ENCODE results near the gene SCD. TPM values are rescaled to one million over a fixed set of nuclear protein-coding genes. Genes with fewer than 3 reads are reported as not detected.

SCD gene
- total RNA-seq, 1 donor from 2014 or later, result 159 TPM

DNA sequence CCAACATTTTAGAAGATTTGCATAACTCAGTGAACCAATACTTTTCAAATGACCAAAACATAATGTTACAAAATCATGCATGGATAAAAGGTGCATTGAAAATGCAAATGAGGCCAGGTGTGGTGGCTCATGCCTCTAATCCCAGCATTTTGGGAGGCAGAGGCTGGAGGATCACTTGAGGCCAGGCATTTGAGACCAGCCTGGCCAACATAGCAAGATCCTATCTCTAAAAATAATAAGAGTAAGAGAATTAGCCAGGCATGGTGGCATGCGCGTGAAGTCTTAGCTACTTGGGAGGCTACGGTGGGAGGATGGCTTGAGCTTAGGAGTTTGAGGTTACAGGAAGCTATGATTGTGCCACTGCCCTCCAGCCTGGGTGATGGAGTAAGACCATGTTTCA lies 33.4 kb downstream of the SCD start:
- H3K27me3 Mint-ChIP-seq (ENCODE audit: low read depth), result no peaks in the 10 kb centered on the region
- H3K36me3 Mint-ChIP-seq, result peaks cover 32% of the 10 kb centered on the region
- no peak for DNase-seq (ENCODE audit: low spot score in 2 of 2, unreplicated experiment in 2 of 2)
- H3K4me3 Mint-ChIP-seq, result no peak overlapping the region
- TF ChIP-seq, protein P1, sequence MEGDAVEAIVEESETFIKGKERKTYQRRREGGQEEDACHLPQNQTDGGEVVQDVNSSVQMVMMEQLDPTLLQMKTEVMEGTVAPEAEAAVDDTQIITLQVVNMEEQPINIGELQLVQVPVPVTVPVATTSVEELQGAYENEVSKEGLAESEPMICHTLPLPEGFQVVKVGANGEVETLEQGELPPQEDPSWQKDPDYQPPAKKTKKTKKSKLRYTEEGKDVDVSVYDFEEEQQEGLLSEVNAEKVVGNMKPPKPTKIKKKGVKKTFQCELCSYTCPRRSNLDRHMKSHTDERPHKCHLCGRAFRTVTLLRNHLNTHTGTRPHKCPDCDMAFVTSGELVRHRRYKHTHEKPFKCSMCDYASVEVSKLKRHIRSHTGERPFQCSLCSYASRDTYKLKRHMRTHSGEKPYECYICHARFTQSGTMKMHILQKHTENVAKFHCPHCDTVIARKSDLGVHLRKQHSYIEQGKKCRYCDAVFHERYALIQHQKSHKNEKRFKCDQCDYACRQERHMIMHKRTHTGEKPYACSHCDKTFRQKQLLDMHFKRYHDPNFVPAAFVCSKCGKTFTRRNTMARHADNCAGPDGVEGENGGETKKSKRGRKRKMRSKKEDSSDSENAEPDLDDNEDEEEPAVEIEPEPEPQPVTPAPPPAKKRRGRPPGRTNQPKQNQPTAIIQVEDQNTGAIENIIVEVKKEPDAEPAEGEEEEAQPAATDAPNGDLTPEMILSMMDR (IDR thresholded peaks at IDR 0.05; ENCODE audit: unreplicated experiment), result no peak
- no peaks in the 10 kb centered on the region for H3K9me3 Mint-ChIP-seq
- peaks cover 8% of the 10 kb centered on the region for H3K4me1 Mint-ChIP-seq
- no peak overlapping the region for H3K27ac Mint-ChIP-seq

DNA sequence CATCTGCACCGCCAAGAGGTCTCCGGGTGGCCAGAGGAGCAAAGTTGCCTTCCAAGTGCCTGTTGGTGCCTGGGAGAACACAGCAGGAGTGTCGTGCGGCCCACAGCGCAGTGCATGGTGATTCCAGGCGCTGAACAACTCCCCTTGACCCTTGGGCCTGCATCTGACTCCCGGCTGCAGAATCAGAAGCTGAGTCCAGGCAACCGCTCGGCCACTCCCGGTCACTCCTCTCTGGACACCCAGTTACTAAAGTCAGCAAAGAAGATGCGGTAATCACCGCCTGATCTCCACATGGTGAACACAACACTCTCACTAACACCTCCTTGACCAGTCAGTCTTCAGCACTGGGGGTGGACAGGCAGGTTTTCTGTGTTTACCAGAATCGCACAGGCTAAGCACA lies 35.5 kb downstream of the SCD start:
- Mint-ChIP-seq H3K9me3 (peaks cover 2% of the 10 kb centered on the region), H3K27ac (no peak overlapping the region), H3K36me3 (peaks cover 43% of the 10 kb centered on the region), H3K4me3 (no peak overlapping the region), H3K4me1 (peaks cover 2% of the 10 kb centered on the region), H3K27me3 (ENCODE audit: low read depth) (no peaks in the 10 kb centered on the region)
- no peak for DNase-seq (ENCODE audit: low spot score in 2 of 2, unreplicated experiment in 2 of 2)
- TF ChIP-seq, protein P1 (IDR thresholded peaks at IDR 0.05; ENCODE audit: unreplicated experiment), result no peak

DNA sequence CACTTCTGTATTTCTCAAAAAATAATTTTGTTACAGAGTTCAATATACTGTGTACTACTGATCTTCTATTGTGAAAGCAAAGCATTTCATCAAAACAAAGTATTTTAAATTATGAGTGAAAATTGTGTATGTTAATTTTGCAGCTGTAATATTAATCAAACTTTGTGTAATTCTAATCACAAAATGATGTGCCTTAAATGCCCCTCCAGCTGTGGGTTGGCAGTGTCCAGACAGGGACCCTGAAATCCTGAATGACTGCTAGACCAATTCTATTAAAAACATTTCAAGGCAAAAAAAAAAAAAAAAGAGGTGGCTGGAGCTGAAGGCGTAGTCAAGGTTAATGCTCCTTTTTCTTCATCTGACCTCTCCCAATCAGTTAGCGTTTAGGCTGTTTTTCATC lies 36.2 kb downstream of the SCD start:
- Mint-ChIP-seq H3K27ac (no peak overlapping the region), H3K4me1 (peaks cover 2% of the 10 kb centered on the region), H3K4me3 (no peak overlapping the region), H3K9me3 (peaks cover 9% of the 10 kb centered on the region), H3K27me3 (ENCODE audit: low read depth) (no peaks in the 10 kb centered on the region), H3K36me3 (peaks cover 50% of the 10 kb centered on the region)
- DNase-seq (ENCODE audit: low spot score in 2 of 2, unreplicated experiment in 2 of 2), result no peak
- TF ChIP-seq, protein P1 (IDR thresholded peaks at IDR 0.05; ENCODE audit: unreplicated experiment), result no peak

DNA sequence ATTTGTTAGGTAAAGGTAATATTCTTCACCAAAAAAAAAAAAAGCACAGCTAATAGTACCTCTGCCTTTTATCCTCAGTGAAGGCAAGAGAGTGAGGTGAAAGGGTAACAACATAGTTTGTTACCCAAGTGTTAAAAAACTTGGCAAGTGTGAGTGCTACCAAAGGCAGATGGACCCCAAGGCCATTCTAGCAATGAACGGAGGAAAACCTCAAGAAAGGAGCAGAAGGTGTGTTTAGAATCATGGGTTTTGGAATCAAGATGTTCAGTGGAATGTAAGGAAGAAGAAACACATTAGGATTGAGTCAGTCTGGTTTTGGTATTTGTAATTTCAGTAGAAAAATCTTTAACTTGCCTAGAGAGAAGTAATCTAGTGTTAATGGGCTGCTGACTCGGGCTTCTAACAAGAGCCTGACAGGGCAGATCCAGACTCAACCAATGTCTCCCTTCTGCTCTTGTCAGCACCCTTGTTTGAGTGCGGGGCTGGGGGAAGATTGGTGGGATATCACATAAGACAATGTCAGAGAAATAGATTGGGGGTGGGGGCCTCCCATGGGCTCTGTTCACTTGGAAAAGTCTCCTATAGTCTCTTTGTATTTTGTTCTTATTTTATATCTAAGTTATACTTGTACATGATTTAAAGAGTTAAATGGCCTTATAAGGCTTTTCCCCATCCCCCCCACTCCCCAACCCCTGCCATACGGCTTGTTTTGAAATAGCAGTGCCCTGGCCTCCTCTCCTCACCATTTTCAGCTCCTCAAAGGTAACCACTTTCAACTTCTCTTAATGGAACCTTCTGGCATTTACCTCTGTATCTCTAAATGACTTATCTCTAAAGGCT lies 44.4 kb downstream of the SCD start:
- no peaks in the 10 kb centered on the region for H3K4me1 Mint-ChIP-seq
- H3K4me3 Mint-ChIP-seq, result no peak overlapping the region
- peaks cover 24% of the 10 kb centered on the region for H3K36me3 Mint-ChIP-seq
- TF ChIP-seq, protein P1 (IDR thresholded peaks at IDR 0.05; ENCODE audit: unreplicated experiment), result no peak
- peaks cover 10% of the 10 kb centered on the region for H3K9me3 Mint-ChIP-seq
- H3K27me3 Mint-ChIP-seq (ENCODE audit: low read depth), result no peaks in the 10 kb centered on the region
- no peak for DNase-seq (ENCODE audit: low spot score in 2 of 2, unreplicated experiment in 2 of 2)
- no peak overlapping the region for H3K27ac Mint-ChIP-seq

DNA sequence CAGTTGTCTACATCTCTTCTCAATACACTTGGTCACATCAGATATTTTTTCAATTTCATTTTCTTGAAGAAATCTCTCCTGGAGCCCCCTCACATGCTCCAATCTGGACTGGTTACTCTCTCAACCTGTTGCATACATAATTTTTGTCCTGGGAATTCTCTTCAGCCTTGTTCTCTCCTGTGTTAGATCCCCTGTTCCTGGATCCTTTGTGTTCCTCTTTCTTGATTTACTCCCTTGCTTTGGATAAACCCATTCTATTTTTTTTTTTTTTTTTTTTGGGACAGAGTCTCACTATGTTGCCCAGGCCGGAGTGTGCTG lies 45.6 kb downstream of the SCD start:
- Mint-ChIP-seq H3K9me3 (peaks cover 7% of the 10 kb centered on the region), H3K27me3 (ENCODE audit: low read depth) (no peaks in the 10 kb centered on the region), H3K4me3 (no peak overlapping the region), H3K27ac (no peak overlapping the region), H3K4me1 (no peaks in the 10 kb centered on the region), H3K36me3 (peaks cover 17% of the 10 kb centered on the region)
- no peak for DNase-seq (ENCODE audit: low spot score in 2 of 2, unreplicated experiment in 2 of 2)
- TF ChIP-seq, protein P1 (IDR thresholded peaks at IDR 0.05; ENCODE audit: unreplicated experiment), result no peak

All from mesothelial cell of epicardium (in vitro differentiated cells).